Measurements from ENCODE around the gene AICDA.

AICDA gene

DNA sequence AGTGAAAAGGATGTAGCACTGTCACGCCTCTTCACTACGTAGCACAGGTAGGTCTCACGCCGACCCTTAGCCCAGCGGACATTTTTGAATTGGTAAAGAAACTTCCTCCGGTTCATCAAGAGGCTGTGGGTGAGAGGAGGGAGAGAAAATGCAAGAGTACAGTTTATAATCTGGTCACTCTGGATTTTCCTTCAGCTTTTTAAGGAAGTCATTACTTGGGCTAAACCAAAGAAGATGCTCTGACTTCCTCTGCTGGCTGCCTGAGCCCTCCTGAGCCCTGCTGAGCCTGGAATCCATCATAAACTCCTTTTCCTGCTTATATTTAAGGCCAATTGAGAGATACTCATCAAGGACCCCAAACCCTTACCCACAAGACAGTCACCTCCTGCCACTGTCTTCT, 5.8 kb downstream of the AICDA start:
- intact Hi-C loops (cut with DNase I; ENCODE audit: low total_unique reads) = loop anchor here (5.0 kb wide), 1 partner anchor 65 kb away; the partner anchor contains the start of gene CLEC4E
- TF ChIP-seq, protein P1, sequence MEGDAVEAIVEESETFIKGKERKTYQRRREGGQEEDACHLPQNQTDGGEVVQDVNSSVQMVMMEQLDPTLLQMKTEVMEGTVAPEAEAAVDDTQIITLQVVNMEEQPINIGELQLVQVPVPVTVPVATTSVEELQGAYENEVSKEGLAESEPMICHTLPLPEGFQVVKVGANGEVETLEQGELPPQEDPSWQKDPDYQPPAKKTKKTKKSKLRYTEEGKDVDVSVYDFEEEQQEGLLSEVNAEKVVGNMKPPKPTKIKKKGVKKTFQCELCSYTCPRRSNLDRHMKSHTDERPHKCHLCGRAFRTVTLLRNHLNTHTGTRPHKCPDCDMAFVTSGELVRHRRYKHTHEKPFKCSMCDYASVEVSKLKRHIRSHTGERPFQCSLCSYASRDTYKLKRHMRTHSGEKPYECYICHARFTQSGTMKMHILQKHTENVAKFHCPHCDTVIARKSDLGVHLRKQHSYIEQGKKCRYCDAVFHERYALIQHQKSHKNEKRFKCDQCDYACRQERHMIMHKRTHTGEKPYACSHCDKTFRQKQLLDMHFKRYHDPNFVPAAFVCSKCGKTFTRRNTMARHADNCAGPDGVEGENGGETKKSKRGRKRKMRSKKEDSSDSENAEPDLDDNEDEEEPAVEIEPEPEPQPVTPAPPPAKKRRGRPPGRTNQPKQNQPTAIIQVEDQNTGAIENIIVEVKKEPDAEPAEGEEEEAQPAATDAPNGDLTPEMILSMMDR (IDR thresholded peaks at IDR 0.05) = no peak
- Histone ChIP-seq H3K36me3 (no peaks in the 10 kb centered on the region), H3K27ac (no peak overlapping the region), H3K27me3 (no peaks in the 10 kb centered on the region), H3K9me3 (no peaks in the 10 kb centered on the region), H3K4me1 (peaks cover 0 to 3% (median 0%) of the 10 kb centered on the region in 4 donors), H3K4me3 (no peak overlapping the region)
- no peak for DNase-seq

DNA sequence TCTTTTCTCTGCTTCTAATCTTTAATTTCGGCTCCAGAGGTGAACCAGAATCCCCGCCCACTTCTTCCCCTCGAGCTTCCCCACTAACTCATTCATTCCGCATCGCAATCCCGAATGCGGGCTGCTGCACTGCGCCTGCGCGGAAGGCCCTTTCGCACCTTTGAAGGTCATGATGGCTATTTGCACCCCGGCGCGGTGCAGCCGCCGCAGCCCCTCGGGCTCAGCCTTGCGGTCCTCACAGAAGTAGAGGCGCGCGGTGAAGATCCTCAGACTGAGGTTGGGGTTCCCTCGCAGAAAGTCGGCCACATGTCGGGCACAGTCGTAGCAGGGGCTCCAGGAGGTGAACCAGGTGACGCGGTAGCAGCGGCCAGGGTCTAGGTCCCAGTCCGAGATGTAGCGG, 7.6 kb downstream of the AICDA start:
- Histone ChIP-seq H3K4me3 (no peak overlapping the region), H3K9me3 (no peaks in the 10 kb centered on the region), H3K27ac (no peak overlapping the region), H3K36me3 (no peaks in the 10 kb centered on the region), H3K4me1 (peaks cover 0 to 3% (median 0%) of the 10 kb centered on the region in 4 donors), H3K27me3 (no peaks in the 10 kb centered on the region)
- intact Hi-C loops (cut with DNase I; ENCODE audit: low total_unique reads) = loop anchor here (5.0 kb wide), 1 partner anchor 63 kb away; the partner anchor contains the start of gene CLEC4E
- no peak for DNase-seq
- TF ChIP-seq, protein P1 (IDR thresholded peaks at IDR 0.05) = no peak

DNA sequence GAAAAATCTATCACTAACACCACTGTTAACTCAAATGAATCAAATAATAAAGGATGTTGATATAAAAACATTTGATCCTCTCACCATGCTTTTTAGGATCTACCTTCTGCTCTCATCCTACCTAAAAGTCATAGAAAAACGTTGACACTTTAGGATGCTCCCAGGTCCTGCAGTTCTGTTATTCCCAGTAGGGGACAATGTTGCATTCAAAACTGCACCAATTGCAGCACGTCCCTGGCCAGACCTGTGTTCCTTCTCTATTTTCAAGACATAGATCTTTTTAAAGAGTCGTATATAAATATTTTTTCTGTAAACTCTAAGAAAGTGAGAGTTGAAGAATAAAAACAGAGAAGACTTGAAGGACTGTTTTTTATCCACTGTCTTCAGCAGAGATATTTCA, 8.8 kb downstream of the AICDA start:
- H3K27me3 ChIP-seq = no peaks in the 10 kb centered on the region
- intact Hi-C loops (cut with DNase I; ENCODE audit: low total_unique reads) = no loop called here
- TF ChIP-seq, protein P1 (IDR thresholded peaks at IDR 0.05) = no peak
- DNase-seq = no peak
- no peaks in the 10 kb centered on the region for H3K9me3 ChIP-seq
- H3K27ac ChIP-seq = no peak overlapping the region
- H3K4me1 ChIP-seq = no peaks in the 10 kb centered on the region
- H3K4me3 ChIP-seq = no peak overlapping the region
- H3K36me3 ChIP-seq = no peaks in the 10 kb centered on the region

DNA sequence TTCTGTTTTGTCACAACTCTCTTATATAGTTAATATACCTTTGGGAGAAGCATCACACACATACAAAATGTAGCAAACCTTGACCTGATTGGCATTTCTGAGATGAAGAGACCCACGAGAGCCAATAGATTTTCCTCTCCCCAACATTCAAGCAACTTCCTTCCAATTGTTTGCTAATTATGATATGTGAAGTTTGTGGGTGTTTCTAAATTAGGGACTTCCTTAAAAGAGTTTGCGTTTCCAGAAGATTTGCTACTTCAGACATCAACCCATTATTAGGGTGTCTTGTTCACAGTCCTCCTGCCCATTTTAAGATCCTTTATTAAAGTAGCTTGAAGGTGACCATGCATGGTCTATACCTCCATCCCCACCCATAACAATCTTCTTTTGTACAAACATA, 9.4 kb downstream of the AICDA start:
- TF ChIP-seq, protein P1 (IDR thresholded peaks at IDR 0.05) = no peak
- no peak overlapping the region for H3K4me3 ChIP-seq
- intact Hi-C loops (cut with DNase I; ENCODE audit: low total_unique reads) = no loop called here
- no peaks in the 10 kb centered on the region for H3K36me3 ChIP-seq
- no peaks in the 10 kb centered on the region for H3K4me1 ChIP-seq
- no peak for DNase-seq
- H3K9me3 ChIP-seq = no peaks in the 10 kb centered on the region
- no peak overlapping the region for H3K27ac ChIP-seq
- no peaks in the 10 kb centered on the region for H3K27me3 ChIP-seq

DNA sequence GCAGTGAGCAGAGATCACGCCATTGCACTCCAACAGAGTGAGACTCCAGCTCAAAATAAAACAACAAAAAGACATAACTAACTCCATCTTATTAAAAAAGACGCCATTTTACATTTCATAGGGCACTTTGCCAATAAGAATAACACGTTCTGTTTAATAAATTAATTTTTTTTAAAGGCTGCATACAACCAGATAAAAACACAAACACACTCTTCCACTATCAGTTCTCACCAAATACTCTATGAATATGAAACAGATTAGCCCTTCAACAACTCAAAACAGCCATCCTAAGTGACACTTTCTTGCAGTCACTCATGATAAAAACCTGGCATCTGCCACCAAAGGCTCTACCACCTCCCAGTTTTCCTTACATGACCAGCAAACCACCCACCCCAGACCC, 16.1 kb downstream of the AICDA start:
- DNase-seq = no peak
- intact Hi-C loops (cut with DNase I; ENCODE audit: low total_unique reads) = no loop called here
- no peak overlapping the region for H3K4me3 ChIP-seq
- no peaks in the 10 kb centered on the region for H3K27me3 ChIP-seq
- no peaks in the 10 kb centered on the region for H3K9me3 ChIP-seq
- no peak overlapping the region for H3K27ac ChIP-seq
- TF ChIP-seq, protein P1 (IDR thresholded peaks at IDR 0.05) = no peak
- H3K36me3 ChIP-seq = no peaks in the 10 kb centered on the region
- no peaks in the 10 kb centered on the region for H3K4me1 ChIP-seq

DNA sequence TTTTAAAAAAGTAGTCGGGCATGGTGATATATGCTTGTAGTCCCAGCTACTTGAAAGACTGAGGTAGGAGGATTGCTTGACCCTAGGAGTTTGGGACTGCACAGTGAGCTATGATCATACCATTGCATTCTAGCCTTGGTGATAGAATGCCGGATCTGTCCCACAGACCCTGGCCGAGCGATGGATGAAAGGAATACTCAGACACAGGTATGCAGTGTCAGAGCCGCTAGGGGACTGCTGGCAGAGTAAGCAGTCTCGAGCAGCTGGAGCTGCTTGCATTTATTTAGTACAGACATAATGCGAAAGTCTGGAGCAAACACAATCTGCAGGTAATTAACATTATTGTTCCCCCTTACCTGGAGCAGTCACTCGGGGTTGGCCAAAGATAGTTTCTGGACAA, 18.6 kb downstream of the AICDA start:
- Histone ChIP-seq H3K36me3 (no peaks in the 10 kb centered on the region), H3K4me3 (no peak overlapping the region), H3K4me1 (no peaks in the 10 kb centered on the region), H3K9me3 (no peaks in the 10 kb centered on the region), H3K27me3 (no peaks in the 10 kb centered on the region), H3K27ac (no peak overlapping the region)
- no peak for DNase-seq
- intact Hi-C loops (cut with DNase I; ENCODE audit: low total_unique reads) = no loop called here
- TF ChIP-seq, protein P1 (IDR thresholded peaks at IDR 0.05) = no peak
